Measurements from ENCODE around the gene NMRAL1.

NMRAL1 gene

DNA sequence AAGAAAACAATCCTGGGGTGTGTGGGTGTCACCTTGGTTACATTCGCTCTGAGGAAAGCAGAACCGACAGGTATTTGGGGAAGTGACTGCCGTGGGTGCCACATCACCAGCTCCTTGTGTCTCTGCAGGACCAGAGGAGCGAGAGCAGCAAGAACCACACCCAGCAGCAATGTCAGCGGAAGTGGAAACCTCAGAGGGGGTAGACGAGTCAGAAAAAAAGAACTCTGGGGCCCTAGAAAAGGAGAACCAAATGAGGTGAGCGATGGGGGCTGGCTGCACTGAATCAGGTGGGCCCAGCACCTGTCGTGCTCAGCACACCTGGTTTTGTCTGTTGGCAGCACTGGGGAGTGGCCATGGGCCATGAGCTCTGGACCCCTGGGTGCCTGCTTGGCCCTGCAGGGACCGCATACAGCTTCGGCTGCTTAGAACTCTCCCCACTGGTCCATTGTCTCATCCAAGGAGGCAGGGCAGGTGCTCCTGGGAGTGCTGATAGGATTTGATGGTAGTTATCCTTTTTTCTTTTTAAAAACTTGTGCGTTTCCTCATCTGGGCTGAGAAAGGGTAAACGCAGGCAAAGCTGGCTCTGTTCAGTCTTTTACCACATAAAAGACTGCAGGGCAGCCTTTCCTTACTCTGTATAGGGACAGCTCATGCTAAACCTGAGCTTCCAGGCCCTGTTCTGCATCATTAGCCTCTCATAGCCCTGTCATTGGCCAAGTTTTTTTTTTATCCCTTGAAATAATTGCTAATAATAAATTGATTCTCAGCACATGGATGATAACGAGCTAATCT lies 31.1 kb upstream of the NMRAL1 start:
- peak; percentile 59 to 61 for DNase-seq (ENCODE audit: low read depth in 2 of 2)

DNA sequence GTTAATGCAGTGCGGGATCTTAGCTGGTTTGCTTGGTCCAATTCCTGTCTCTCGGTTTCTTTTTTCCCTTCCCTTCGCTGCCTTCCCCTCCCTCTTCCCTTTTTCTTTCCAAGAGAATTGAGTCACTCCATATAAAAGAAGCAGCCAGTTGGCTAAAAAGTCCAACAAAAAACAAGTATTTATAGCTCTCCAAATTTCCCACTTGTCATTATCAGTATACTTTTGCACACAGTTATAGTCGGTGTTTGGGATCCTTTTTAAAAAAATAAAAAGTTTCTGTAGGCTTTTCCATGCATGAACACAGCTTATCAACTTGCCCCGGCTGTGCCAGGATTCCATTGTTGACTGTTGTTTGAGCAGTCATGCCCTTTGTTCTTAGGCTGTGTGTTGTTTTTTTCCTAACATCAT lies 26.6 kb upstream of the NMRAL1 start:
- no peak for DNase-seq (ENCODE audit: low read depth in 2 of 2)

DNA sequence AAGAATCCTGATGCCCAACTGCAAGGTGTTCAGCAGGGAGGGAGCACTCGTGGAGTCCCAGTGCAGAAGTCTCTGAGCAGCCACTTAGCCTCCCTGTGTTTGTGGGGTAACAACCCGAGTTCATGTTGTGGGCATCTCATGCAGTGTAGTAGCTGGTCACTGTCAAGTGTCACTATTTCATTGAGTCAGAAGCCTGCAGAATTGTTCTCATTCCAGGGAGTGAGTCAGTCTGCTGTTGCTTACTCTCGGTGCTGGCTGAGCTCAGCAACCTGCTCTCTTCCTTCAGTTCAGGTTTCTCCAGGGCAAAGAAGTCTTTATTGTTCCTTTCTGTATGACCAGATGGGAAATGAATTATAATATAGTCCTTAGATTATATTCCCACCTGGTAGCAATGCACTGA lies 25.8 kb upstream of the NMRAL1 start:
- DNase-seq (ENCODE audit: low read depth in 2 of 2) = no peak

DNA sequence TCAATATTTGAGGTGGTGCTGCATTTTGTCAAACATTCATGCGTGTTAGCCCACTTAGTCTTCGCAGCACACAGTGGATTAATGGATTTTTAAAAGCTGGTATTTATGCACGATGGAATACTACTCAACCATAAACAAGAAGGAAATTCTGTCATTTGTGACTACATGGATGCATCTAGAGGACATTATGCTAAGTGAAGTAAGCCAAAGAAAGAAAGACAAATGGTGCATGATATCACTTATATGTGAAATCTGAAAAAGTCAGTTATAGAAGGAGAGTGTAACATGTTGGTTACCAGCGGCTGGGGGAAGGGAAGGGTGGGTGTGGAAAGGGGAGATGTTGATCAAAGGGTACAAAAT lies 24.8 kb upstream of the NMRAL1 start:
- no peak for DNase-seq (ENCODE audit: low read depth in 2 of 2)

DNA sequence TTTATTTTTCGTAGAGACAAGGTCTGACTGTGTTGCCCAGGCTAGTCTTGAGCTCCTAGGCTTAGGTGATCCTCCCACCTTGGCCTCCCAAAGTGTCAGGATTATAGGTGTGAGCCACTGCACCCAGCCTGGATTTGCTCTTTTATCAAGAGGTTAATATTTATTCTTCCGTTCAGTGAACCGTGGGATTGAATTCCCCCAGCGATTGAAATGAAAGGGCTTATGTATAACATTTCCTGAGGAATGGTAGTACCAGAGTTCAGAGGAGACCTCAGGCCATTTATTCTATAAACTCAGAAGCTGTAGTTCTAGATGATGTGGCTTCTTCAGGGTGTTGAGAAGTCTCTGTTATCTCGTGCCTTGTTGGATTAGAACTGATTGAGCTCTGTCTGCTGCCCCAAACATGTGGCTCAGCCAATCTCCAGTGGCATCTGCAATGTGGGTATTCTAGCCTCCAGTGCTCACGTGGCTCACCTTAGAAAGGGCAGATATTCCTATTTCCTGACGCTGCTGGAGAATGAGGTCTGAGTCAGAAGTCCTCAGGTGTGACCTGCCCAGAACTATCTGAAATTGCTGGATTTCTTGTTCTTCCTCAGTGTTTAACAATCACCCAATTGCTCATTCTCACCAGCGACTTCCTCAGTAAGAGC lies 24.2 kb upstream of the NMRAL1 start:
- DNase-seq (ENCODE audit: low read depth in 2 of 2) = no peak

DNA sequence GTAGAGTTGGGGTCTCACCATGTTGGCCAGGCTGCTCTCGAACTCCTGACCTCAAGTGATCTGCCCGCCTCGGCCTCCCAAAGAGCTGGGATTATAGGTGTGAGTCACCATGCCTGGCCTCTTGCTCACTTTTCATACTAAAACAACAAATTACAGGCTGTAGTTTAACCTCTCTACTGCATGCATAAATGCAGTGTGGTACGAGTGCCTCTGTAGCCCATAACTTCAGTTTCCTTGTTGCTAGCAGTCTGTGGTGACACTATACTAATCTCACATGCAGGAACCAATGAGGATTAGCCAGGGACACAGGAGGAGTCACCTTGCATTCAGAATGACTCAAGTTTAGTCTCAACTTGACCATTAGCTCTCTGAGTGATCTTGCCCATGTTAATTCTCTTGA lies 21.9 kb upstream of the NMRAL1 start:
- no peak for DNase-seq (ENCODE audit: low read depth in 2 of 2)

DNA sequence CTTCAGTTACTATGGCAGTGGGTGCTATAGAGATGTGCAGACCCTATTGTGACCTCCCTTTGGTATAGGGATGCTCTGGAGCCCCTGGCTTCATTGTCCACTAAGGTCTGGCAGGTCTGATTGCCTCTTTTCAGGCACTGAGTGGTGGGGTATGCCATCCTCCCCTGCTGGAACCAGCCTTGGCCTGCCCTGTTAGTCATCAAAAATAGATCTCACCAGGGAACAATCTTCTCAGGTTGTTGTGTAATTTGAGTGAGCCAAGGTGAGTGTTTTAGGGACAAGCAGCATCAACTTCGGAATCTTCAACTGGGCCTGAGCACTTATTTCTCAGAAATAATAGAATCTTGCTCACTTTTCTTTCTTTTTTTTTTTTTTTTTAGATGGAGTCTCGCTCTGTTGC lies 21.3 kb upstream of the NMRAL1 start:
- DNase-seq (ENCODE audit: low read depth in 2 of 2) = no peak

DNA sequence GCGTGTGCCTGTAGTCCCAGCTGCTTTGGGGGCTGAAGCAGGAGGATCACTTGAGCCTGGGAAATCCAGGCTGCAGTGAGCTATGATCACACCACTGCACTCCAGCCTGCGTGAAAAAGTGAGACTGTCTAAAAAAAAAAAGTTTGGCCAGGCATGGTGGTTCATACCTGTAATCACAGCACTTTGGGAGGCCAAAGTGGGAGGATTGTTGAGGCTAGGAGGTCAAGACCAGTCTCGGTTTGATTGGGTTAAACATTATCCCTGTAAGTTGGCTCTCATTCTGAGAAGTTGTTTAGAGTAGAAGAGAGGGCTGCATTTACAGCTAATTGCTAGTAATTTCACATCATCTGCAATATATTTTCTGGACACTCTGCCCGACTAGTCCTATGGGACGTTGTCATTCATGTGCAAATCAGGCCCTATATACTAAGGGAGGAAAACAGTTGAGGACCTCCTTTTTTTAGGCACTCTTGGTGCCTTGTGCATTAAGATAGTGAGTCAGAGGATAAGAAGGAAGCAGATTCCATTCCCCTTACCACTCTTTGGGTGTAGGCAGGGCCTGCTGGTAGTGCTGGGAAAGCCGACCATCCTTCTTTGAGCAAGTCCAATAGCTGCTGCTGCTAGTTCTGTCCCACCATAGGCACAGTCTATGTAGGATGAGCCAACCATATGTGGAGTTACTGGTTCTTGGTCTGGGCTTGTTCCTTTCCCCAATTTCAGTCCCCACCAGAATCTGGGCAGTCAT lies 20.5 kb upstream of the NMRAL1 start:
- DNase-seq (ENCODE audit: low read depth in 2 of 2) = no peak

DNA sequence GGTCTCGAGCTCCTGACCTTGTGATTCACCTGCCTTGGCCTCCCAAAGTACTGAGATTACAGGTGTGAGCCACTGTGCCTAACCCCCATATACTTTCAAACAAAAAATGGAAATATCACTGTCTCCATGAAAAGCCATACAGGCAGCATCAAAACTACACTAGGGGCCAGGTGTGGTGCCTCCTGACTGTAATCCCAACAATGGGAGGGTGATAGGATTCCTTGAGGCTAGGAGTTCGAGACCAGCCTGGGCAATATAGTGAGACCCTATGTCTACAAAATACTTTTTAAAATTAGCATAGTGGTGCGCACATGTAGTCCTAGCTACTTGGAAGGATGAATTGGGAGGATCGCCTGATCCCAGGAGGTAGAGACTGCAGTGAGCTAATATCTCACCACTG lies 17.5 kb upstream of the NMRAL1 start:
- DNase-seq (ENCODE audit: low read depth in 2 of 2) = no peak

DNA sequence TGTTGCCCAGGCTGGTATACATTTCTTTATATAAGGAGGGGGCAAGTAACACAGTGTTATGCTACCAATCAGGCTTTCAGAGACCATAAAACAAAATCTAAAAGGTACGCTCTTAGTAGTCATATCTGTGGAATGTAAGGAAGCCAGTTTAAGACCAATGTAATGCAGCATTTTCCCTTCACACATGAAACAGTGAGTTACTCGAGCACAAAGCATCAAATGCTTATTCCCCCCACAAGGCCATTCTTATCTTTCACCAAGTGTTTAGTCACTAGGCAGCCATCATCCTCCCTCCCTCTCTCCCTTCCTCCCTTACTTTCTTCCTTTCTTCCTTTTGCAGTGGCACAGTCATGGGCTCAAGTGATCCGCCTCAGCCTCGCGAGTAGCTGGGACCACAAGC lies 14.6 kb upstream of the NMRAL1 start:
- DNase-seq (ENCODE audit: low read depth in 2 of 2) = no peak

DNA sequence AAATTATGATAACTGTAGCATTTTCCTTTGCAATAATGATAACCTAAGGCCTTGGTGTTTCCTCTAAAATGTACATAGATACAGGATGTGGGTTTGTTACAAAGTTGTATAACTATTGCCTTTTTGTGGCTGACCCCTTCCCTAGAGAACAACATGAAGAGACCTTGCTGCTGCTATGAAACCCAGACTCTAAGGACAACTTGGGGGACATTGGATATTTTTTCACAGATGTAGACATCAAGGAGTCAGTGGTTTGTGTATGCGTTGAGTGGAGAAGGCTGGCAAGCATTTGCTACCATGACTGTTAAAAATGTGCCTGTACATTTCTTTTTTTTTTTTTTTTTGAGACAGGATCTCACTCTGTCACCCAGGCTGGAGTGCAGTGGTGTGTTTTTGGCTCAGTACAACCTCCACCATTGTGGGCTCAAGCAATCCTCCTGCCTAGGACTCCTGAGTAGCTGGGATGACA lies 14.1 kb upstream of the NMRAL1 start:
- DNase-seq (ENCODE audit: low read depth in 2 of 2) = no peak

DNA sequence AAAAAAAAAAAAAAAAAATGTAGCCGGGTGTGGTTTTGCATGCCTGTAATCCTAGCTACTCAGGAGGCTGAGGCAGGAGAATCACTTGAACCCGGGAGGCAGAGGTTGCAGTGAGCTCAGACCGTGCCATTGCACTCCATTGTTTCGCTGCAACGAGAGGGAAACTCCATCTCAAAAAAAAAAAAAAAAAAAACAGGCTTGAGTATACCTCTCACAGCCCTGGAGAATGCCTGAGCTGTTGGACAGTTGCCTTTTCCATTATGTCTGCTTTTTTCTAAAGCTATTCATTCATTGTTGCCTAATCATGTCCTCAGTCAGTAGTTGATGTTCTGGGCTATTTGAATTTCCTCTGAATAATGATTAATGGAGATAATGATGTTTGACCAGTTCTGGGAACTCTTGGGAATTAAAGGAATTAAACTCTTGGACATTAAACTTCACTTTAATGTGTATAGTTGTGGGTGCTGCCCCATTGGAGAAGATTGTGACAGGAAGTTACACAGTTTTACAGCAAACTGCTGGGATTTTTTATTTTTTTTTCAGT lies 13.6 kb upstream of the NMRAL1 start:
- DNase-seq (ENCODE audit: low read depth in 2 of 2) = no peak

DNA sequence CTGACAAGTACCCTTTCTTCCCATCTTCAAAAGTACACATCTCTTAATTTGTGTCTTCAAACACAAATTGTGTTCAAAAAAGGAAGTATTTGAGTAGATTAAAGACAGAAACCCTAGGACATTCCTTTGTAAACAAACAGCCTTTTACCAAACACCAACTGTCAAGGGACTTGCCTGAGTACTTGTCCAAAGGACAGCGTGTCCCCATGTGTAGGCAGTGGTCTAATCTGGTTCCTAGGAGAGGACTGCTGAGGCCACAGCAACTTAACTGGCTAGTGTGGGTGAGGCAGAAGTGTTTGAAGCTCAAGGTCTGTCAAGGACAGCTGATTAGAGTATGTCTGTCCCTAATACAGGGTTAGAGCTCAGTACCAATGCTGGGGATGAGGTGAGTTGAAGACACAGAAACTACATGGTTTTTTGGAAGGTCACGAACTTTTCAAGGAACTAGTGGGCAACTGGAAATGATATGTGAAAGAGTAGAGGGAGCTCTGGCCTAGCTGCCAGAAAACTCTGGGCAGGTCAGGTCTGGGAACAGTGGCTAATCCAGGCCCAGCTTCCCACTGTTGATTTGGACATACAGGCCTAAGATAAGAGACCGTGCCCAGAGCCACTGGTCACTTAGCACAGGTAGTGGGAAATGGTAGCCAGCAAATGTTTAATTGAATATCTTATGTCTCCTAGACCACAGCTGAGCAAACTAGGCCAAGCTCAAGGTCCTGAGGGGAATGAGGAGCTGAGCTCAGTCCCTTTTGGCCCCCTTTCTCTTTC lies 11.9 kb upstream of the NMRAL1 start:
- no peak for DNase-seq (ENCODE audit: low read depth in 2 of 2)

DNA sequence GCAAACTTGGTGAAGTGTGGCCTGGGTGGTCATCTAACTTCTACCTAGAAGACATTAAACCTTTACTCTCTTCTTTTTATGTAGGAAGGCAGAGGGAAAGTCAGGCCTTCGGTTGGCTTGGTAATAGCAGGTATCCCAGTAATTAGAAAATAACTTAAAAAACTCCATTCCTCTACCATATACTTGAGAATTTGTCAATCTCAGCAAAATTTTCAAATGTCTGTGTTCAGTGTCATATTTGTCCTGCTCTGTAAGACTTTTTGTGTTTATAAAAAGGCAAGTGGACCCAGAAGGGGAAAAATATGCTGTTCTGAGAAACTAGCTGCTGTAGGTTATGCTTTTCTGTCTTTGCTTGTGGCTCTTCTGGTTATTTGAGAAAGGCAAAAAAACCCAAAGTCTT lies 7.5 kb upstream of the NMRAL1 start:
- no peak for DNase-seq (ENCODE audit: low read depth in 2 of 2)

DNA sequence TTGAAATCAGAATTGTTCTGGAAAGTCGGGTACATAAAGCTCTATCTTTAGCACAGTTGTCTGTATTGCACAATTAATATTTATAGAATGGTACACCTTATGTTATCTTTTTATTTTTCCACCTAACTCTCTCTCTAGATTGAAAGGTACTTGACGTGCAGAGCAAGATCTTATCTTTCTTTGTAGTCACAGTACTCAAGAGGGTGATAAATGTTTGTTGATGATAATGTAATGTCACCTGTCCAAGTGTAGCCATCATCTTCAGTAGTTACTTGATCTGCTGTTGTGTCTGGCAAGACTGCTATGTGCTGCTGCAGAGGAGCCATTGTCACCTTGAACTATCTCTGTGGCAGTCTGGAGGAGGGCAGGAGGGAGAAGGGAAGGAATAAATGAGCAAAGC lies 7.1 kb upstream of the NMRAL1 start:
- no peak for DNase-seq (ENCODE audit: low read depth in 2 of 2)

DNA sequence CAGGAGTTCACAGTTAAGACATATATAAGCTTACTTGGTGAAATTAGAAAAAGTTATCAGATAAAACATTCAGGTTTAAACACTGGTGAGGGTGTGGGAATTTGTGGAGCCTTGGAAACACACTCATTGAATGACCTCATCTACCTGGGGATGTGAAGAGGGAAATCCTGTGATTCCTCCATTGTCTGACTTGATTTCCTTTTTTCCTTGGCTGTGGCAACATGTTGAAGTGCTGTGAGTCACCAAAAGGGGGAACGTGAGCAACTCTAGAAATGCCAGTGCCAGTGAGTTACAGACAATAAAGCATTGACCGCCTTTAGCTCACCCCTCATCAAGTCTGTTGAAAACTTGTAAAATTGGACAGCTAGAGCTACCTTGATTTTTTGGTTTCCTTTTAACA lies 3.5 kb upstream of the NMRAL1 start:
- no peak for DNase-seq (ENCODE audit: low read depth in 2 of 2)

DNA sequence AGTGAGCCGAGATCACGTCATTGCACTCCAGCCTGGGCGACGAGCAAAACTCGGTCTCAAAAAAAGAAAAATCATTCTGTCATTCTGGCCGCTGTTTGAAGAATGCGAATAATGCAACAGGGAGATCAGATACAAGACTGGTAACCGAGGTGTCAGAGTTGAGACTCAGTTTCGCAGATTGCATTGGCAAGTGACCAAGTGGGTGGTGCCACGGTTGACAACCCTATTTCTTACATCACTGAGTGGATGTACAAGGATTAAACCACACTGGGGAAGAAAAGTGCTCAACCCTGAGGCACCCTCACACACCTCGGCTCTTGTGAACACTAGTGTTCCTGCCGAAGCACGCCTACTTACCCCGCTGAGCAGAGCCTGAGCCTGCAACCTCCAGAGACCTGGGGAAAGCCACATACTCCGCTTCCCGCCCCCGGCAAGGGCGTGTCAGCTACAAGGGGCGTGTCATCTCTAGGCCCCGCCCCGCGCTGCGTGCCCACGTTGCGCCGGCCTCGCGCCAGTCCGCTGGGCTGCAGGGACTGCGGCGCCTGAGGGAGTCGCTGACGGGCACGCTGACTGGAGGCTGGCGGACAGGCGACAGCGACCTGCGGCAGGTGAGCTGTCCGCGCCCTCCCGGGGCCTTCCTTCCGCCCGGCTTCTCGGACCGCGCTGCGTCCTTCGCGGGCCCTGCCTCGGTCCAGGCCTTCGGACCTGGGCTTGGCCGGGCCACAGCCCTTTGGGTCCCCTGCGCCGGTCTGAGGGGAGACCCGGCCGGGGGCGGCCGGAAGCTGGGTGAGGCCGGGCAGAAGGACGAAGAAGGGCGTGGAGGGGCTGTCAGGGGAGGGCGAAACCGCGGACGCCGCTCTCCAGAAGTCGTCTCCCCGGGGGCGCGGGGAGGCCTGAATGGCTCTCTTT lies 1.7 kb upstream of the NMRAL1 start, which contains the start of gene HMOX2:
HMOX2 (plus strand) TSS at position 519 of the 909 bp plus-strand sequence. CDS start 29,127 bp downstream, outside the sequence.
- DNase-seq (ENCODE audit: low read depth in 2 of 2) = peak; percentile 88 to 89

DNA sequence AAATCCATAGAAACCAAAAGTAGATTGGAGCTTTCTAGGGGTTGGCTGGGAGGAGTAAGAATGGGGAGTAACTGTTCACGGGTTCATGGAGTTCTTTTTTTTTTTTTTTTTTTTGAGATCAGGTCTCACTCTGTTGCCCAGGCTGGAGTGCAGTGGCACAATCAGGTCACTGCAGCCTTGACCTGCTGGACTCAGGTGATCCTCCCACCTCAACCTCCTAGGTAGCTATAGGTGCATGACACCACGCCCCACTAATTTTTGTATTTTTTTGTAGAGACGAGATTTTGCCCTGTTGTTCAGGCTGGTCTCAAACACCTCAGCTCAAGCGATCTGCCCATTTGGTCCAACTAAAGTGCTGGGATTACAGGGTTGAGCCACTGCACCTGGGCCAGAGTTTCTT lies 1.5 kb downstream of the NMRAL1 start:
- no peak for DNase-seq (ENCODE audit: low read depth in 2 of 2)

DNA sequence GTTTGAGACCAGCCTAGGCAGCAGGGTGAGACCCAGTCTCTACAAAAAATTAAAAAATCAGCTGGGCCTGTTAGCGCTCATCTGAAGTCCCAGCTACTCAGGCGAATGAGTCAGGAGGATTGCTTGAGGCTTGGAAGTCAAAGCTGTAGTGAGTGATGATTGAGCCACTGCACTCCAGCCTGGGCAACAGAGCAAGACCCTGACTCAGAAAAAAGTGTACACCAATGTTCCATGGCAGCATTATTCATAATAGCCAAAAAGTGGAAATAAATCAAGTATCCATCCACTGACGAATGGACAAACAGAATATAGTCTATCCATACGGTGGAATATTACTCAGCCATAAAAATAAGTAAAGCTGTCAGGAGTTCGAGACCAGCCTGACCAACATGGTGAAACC lies 2.6 kb downstream of the NMRAL1 start:
- DNase-seq (ENCODE audit: low read depth in 2 of 2) = no peak

DNA sequence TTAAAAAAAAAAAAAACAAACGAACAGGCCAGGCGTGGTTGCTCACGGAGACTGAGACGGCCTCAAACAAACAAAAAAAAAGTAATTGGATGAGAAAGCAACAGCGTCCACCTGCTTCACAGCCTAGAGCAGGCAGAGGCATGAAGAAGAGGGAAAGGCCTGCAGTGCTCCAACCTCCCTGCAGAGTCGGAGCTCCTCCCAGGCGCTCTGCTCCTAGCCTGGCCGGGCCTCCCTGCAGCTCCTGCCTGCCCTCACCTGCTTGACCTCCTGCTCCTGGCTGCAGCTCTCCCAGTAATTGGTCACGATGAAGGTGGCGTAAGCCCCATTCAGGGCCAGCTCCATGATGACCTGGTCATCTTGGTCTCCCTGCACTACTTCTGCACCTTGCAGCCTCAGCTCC lies 5.5 kb downstream of the NMRAL1 start:
- DNase-seq (ENCODE audit: low read depth in 2 of 2) = no peak

DNA sequence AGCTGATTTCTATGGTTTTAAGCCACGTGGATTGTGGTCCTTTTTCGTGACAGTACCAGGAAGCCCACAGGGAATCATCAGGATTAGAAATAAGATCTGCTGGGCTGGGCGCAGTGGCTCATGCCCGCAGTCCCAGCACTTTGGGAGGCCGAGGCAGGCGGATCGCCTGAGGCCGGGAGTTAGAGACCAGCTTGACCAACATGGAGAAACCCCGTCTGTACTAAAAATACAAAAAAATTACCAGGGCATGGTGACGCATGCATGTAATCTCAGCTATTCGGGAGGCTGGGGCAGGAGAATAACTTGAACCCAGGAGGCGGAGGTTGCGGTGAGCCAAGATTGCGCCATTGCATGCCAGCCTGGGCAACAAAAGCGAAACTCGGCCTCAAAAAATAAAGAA lies 6.5 kb downstream of the NMRAL1 start:
- no peak for DNase-seq (ENCODE audit: low read depth in 2 of 2)
